Cardiac septum (tissue), 1 donor: ENCODE data around the gene CCT3. TPM values are rescaled to one million over a fixed set of nuclear protein-coding genes. Genes with fewer than 3 reads are reported as not detected.
A peak's percentile ranks its signal among the peaks of the same experiment; 100 is the strongest.

Experiments
- DNase-seq: peaks from one replicate; pipeline ENCODE4 v3.0.0-alpha.2; 2020; ENCODE audit warnings: low spot score
- intact Hi-C: fragments of 100-400 bp; cut with DNase I; formaldehyde crosslinking; loops from one replicate; pipeline ENCODE4 v1.14.0; 2022
- total RNA-seq: library from RNA; stranded (reverse); fragmentation: NEBNext Ultra II Directional; extraction: Animal tissue kit (Norgen Biotek cat#: 25700); gene quantifications from one replicate; pipeline ENCODE4 v1.2.1, GENCODE V29; 2021
- donor health status: DM: no; HTN: no; CAD: no.

Gene CCT3
- total RNA-seq, 1 donor from 2014 or later, result 127 TPM

DNA sequence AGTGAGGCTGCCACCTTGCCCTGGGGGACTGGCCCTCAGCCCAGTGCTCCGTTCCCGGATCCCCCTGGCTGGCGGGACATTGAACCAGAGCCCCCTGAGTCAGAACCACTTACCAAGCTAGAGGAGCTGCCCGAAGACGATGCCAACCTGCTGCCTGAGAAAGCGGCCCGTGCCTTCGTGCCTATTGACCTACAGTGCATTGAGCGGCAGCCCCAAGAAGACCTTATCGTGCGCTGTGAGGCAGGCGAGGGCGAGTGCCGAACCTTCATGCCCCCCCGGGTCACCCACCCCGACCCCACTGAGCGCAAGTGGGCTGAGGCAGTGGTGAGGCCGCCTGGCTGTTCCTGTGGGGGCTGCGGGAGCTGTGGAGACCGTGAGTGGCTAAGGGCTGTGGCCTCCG is 52.7 kb downstream of the CCT3 start:
- intact Hi-C loops, result no loop called here
- DNase-seq, result no peak

DNA sequence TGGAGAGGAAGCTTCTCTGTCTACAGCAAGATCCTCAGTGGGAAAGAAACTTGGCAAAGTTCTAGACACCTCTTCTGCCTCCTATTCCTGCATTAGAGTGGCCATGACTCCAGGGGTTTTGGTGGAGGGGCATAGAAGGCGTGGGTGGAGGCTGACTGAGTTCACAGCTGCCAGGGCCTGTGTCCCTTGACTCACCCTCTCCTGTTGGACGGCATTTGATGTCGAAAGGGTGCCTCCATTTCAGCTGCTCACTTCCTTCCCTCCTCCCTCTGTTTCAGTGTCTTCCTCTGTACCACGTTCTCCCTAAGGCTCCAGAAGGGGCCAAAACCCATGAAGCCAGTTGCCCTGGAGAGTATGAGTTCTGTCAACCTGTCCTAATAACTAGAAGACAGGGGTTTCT is 53.3 kb downstream of the CCT3 start:
- intact Hi-C loops, result loop anchor here (5.0 kb wide), 1 partner anchor 122 kb away; no protein-coding TSS in a partner anchor
- no peak for DNase-seq

DNA sequence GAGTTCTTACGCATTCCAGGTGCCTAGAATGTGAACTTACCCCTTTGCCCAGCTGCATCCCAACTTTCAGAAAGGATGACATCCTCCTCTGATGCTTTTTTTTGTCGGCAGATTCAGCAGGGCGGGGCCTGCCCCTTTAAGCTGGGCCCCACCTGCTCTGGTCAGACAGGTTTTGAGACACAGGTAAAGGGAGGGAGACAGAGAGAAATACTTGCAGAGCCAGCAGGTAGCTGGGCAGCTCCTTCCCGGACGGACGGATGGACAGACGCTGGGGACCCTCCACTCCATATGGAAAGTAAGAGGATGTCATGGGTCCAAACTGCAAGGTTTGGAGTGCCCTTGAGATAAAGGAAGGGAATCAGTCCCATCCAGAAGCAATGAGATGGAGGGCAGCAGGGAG is 54.0 kb downstream of the CCT3 start, which contains the start of gene TMEM79:
TMEM79 (plus strand) TSS at position 214 of the 400 bp plus-strand sequence. CDS start 902 bp downstream, outside the sequence.
- intact Hi-C loops, result loop anchor here (5.0 kb wide), 1 partner anchor 122 kb away; no protein-coding TSS in a partner anchor
- no peak for DNase-seq

DNA sequence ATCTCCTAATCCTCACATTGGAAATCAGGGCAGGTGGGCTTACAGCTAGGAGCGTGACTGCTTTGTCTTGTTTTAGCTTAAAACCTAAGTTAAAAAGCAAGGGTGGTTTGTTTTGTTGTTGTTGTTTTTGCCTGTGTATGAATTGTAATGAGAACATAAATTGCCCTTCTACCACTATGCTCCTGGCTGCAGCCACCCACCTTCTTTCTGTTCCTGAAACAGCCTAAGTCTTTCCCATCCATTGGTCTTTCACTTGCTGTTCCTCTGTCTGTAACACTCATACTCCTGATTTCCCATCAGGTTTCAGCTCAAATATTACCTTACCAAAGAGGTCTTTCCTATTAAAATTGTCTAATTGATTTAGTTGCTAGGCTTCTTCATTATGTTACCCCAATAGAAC is 54.6 kb downstream of the CCT3 start:
- intact Hi-C loops, result loop anchor here (5.0 kb wide), 1 partner anchor 121 kb away; no protein-coding TSS in a partner anchor
- DNase-seq, result no peak

DNA sequence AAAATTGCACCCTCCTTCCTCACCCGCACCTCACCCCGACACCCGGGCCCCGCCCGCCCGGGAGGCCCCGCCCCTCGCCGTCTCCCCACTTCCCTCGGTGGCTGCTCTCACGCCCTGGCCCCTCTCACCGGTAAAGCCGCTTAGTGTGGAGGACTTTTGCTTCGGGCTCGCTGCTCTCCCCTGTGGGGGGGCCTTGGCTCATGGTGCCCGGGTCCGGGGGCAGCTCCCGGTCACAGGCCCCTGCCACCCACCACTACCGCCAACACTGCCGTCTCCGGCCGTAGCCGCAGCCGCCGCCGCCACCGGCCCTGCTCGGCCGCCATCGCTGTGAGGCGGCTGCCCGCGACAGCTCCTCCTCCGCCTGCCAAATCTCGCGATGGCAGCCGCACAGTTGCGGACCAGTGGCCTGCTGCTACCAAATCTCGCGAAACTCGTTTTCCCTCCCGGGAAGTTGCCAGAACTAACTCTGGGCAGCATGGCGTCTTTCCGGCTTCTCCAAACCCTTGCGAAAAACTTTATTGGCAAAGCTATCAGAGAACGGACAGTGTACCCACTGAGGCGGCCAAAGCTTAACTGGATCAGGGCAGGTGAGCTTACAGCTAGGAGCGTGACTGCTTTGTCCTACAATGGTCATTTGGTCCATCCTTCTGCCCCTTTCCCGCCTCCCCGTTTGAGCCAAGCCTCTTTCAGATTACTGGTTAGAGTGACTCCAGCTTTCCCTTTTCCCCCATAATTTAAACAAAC is 55.4 kb downstream of the CCT3 start, which contains the start of gene SMG5:
SMG5 (minus strand) TSS at position 347 of the 744 bp plus-strand sequence; CDS start at position 202, 145 bp downstream.
- peak; percentile 98 for DNase-seq
- intact Hi-C loops, result loop anchor here (5.0 kb wide), 1 partner anchor 120 kb away; no protein-coding TSS in a partner anchor

DNA sequence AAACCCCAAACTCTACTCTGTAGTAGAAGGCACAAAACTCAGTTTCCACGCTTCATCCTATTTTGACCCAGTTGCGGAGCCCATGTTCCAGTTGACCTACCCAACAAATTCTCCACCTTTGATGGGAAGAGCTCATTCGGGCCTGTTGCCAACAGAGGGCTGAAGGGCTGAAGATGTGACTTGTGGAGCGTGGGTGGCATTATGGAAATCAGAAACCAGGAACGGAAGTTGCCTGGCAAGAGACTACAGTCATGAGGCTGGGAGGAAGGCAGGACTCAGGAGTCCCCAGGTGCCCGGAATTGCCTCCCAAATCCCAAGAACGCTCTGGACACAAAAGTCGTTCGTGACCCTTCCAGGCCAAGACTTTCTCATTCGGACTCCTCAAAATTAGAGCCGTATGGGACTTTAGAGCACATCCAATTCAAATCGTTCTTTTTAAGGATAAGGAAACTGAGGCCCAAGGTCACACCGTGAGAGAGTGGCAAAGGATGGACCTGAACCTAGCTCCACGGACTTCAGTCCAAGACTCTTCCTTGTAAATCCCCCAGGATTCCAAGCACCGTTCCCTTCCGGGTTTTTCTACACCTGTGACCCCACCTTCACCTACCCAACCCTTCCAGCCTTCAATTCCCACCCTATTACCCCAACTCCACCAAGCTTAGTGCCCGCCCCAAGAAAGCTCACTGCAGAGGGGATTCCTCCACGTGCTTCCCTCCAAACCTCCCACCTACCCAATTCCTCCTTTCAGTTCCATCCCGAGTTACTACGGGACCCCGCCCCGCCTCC is 56.2 kb downstream of the CCT3 start:
- no peak for DNase-seq
- intact Hi-C loops, result loop anchor here (5.0 kb wide), 1 partner anchor 120 kb away; no protein-coding TSS in a partner anchor

DNA sequence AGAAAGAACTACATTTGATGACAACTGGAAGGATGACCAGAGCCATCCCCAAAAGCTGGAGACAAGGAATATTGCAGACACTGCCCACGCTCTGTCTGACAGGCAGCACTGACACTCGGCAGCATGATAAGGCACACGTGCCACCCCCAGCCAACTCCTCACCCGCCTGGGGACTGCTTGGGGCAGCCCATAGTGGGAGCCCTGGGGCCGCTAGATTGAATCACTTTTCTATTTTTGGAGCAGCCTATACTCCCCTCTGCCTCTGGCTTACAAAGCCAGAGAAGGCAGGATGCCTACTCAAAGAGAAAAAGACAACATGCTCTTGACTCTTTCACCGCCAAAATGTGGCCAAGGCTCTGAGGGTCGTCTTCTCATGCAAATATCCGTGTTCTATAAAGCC is 56.8 kb downstream of the CCT3 start:
- DNase-seq, result peak; percentile 88
- intact Hi-C loops, result loop anchor here (5.0 kb wide), 1 partner anchor 119 kb away; no protein-coding TSS in a partner anchor

DNA sequence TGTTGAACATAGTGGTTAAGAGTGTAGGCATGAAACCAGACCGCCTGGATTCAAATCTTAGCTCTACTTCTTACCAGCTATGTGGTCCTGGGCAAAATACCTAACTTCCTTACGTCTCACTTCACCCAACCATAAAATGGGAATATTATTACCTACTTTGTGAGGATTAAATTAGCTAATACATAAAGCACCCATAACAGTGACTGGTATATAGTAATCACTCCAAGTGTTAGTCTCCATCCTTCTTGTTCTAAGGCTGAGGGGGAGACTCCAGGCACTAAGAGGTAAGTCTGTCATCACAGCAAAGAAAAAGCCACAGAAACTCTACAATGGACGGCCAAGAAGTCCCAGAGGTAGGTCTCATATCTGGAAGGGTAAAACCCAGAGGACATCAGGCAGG is 58.3 kb downstream of the CCT3 start:
- intact Hi-C loops, result loop anchor here (5.0 kb wide), 1 partner anchor 118 kb away; no protein-coding TSS in a partner anchor
- DNase-seq, result no peak

DNA sequence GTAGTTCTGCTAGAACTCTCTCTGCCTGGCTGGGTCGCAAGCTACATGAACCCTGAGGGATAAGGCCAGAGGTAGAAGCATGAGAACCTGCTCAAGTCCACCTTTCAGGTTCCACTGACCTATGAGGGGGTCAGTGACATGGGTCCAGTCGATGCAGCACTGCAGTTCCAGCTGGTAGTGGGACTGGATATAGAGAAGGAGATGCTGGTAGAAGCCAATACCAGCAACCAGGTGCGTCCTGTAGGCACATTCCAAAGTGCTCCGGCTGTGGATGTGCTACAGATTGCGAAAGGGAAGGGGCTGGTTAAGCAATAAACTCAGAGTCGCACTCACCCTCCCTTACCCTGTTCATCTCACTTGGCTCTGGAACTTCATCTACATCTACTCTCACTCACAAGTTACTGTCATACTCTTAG is 61.1 kb downstream of the CCT3 start:
- intact Hi-C loops, result no loop called here
- DNase-seq, result no peak

DNA sequence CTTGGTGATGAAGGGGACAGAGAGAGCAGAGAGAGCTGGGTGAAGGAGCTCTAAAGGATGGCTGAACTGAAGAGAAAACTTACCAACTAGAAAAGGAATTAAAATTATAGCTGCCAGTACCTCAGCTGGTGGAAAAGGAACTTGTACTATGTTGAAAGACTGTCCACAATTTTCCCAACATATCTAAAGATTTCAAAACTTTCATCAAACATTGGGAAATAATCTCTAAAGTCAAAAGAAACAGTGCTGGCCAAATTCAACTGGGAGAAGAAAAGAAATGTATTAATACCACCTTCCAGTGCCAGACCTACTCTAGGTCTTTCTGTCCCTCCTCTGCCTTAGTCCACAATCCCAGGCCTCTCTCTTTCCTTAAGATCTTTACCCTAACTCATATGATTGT is 61.6 kb downstream of the CCT3 start:
- intact Hi-C loops, result no loop called here
- DNase-seq, result no peak

DNA sequence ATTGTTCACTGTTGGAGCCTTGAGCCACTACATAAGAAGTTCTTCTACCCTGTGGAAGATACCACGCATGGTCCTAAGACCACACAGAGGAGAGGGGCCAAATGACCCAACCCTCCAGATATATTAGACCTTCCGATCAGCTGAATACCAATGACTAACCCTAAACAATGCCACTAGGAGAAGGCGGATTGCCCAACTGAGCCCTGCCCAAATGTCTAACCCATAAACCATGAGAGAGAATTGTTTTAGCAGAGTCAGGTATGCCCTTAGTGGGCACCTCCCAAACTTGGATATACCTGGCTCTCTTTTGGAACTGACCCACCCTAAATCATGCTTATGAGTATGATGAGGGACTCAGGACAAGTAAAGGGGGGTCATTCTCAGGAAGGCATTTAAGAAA is 67.8 kb downstream of the CCT3 start:
- intact Hi-C loops, result no loop called here
- no peak for DNase-seq

DNA sequence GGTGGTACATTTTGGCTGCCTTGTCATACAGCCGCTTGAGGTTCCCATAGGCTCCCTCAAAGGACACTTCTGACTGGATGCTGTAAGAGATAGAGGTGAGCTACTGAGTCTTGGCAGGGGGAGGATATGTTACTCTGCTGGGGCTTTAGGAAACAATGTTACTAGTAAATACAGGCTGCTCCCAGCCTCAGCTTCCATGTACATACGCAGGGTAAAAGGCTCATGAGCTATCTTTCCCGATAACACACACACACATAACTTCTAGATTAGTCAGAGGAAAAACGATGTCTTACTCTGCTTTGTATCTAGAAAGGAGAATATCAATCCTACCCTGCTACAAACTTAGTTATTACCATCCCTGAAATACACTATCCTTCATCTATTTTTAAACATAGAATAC is 69.8 kb downstream of the CCT3 start:
- intact Hi-C loops, result loop anchor here (5.0 kb wide), 1 partner anchor 54 kb away; no protein-coding TSS in a partner anchor
- DNase-seq, result no peak

DNA sequence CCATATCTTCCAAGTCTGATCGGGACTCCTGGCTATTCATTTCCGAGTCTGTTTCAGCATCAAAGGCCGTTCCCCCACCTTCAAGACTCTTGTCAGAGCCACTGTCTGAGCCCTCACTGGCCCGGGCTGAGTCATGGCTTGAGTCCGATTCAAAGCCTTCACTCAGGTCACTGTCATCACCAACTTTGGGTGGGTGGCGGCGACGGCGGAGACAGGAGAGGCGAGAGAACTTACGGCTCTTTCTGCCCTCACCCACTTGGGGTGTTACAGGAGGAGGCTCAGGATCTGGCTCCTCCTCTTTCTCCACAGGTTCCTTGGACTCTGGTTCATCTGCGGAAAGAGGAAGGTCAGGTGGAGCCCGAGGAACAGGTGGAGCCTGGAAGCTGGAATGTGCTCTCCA is 72.0 kb downstream of the CCT3 start:
- DNase-seq, result no peak
- intact Hi-C loops, result loop anchor here (5.0 kb wide), 1 partner anchor 56 kb away; no protein-coding TSS in a partner anchor

DNA sequence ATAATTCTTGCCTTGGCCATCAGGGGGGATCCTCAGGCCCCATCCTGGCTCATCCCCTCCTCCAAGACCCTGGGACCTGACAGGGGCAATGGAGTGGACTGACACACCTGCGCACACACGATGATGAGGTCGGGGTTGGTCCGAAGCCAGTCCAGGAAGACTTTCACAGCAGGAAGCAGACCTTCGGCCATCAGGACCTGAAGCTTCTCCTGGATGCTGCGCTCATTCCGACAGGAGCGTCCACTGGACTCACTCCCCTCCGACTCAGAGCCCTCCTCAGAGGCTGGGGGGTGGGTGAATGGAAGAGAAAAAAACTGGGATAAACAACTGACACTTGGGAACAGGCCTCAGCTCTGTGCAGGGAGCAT is 74.8 kb downstream of the CCT3 start:
- DNase-seq, result no peak
- intact Hi-C loops, result no loop called here

DNA sequence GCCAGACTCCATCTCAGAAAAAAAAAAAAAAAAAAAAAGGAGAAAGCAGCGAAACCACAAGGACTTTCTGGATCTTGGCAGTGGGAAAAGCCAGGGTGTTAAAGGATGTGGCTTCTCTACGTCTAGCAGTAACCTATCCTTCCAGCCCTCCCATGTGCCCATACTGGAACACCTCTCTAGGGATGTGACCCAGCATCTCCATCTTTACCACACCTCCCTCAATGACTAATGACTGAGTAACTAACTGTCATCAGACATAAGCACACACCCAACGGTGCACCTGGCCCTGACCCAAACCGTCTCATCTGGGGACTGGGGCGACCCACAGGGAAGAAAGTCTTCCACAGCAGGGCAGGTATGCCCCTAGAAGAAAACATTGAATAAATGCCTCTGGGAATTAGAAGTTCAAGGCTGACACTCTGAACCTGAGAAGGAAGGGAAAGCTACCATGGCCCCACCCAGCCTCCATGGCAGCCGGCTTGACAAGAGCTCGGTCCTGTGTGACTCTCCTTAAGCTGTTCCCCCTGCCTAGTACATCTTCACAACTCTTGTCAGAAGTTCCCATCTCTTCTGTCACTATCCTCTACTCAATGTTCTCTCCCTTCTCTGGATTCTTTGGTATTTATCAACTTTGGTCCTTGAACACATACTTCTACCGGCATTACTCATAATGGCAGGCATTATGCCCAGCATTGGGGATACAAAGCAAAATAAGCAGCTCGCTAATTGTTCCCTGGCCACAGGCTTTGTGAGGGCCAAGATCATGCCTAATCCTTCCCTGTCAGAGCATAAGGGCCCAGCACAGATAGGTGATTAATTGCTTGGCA is 75.4 kb downstream of the CCT3 start:
- intact Hi-C loops, result no loop called here
- no peak for DNase-seq

DNA sequence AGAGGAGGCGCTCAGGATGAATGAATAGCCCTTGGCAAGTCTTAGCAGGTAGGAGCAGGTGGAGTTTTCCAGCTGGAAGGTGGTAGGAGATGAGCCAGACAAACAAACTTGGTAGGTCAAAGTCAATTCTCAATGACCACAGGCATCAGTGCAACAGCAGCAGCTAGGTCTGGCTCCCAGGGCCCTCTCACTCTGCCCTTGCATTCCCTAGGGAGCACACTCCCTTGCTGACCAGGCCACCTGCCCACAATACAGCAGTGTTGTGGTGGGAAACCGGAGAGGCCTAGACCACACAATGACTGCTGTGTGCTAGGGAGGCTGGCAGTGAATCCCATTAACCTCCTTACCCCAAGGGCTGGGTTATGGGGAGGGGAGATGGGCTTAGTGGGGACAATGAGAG is 77.2 kb downstream of the CCT3 start:
- no peak for DNase-seq
- intact Hi-C loops, result no loop called here

DNA sequence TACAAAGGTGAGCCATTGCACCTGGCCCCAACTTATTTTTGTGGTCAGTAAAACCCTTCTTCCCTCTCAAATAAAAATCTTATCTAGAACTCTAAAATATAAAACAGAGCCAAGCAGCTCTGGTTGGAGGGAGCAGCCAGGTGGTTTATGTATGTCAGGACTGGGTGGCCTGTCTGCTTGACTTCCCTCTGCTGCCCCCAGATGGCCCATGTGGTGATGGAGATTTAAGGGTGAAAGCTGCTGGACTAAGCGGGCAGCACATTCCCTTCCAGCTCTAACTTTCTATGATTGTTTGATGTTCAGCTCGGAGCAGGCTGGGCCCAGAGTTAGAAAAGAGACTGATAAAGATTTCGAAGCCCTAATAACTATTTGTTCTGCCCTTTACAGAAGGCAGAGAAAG is 78.3 kb downstream of the CCT3 start:
- DNase-seq, result no peak
- intact Hi-C loops, result no loop called here
